ENCODE data around the gene DNAJC13. TPM values are rescaled to one million over a fixed set of nuclear protein-coding genes. Genes with fewer than 3 reads are reported as not detected.
"Not testable (repeated sequence)": the region's sequence is repeated elsewhere in the genome, so short reads cannot be mapped to it uniquely, and the experiment has no call there.

The DNAJC13 gene
- total RNA-seq, 1 experiment from 2014 or later = 43.2 TPM

DNA sequence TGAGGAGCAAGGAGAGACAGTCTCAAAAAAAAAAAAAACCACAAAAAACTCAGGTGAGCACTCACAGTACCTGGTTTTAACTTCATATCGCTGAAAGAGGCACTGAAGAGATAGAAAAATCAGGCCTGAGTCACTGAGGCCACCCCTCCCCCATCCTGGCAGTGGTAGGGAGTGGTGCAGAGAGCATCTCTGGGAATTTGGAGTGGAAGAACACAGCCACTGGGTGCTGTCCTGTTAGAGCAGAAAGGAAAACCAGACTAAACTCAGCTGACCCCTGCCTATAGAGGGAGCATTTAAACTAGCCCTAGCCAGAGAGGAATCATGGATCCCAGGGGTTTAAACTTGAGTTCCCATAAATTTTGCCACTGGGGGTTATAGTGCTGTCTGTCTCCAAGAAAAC lies 22.2 kb upstream of the DNAJC13 start:
- no peak for DNase-seq (ENCODE audit: low read depth in 1 of 2, low spot score in 2 of 2)
- no peaks in the 10 kb centered on the region for H3K4me1 ChIP-seq (replicated peaks)
- no peaks in the 10 kb centered on the region for H3K36me3 ChIP-seq
- H3K9me3 ChIP-seq (replicated peaks) = no peaks in the 10 kb centered on the region
- no peak overlapping the region for H3K4me3 ChIP-seq
- H3K27me3 ChIP-seq (replicated peaks) = no peaks in the 10 kb centered on the region
- H3K27ac ChIP-seq = no peak overlapping the region

DNA sequence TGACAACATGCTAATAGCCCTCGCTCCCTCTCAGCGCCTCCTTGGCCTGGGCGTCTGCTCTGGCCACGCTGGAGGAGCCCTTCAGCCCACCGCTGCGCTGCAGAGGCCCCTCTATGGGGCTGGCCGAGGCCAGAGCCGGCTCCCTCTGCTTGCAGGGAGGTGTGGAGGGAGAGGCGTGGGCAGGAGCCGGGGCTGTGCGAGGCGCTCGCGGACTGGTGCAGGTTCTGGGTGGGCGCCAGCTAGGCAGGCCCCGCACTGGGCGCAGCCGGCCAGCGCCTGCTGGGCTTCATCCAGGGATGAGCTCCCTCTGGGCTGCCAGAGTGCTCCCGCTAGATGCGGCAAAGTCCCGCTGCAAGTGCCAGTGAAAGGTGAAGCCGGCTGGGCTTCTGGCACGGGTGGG lies 21.0 kb upstream of the DNAJC13 start:
- Histone ChIP-seq H3K4me1 (replicated peaks) (no peaks in the 10 kb centered on the region), H3K9me3 (replicated peaks) (no peaks in the 10 kb centered on the region), H3K27ac (no peak overlapping the region), H3K27me3 (replicated peaks) (no peaks in the 10 kb centered on the region), H3K4me3 (no peak overlapping the region), H3K36me3 (no peaks in the 10 kb centered on the region)
- DNase-seq (ENCODE audit: low read depth in 1 of 2, low spot score in 2 of 2) = no peak

DNA sequence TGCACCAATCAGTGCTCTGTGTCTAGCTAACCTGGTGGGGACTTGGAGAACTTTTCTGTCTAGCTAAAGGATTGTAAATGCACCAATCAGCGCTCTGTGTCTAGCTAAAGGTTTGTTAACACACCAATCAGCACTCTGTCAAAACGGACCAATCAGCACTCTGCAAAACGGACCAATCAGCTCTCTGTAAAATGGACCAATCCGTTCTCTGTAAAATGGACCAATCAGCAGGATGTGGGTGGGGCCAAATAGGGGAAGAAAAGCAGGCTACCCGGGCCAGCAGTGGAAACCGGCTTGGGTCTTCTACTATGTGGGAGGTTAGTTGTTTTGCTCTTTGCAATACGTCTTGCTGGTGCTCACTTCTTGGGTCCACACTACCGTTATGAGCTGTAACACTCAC lies 20.5 kb upstream of the DNAJC13 start:
- H3K27me3 ChIP-seq (replicated peaks); H3K9me3 ChIP-seq (replicated peaks); DNase-seq (ENCODE audit: low read depth in 1 of 2, low spot score in 2 of 2); H3K4me1 ChIP-seq (replicated peaks); H3K27ac ChIP-seq; H3K4me3 ChIP-seq; H3K36me3 ChIP-seq: not testable (repeated sequence)

DNA sequence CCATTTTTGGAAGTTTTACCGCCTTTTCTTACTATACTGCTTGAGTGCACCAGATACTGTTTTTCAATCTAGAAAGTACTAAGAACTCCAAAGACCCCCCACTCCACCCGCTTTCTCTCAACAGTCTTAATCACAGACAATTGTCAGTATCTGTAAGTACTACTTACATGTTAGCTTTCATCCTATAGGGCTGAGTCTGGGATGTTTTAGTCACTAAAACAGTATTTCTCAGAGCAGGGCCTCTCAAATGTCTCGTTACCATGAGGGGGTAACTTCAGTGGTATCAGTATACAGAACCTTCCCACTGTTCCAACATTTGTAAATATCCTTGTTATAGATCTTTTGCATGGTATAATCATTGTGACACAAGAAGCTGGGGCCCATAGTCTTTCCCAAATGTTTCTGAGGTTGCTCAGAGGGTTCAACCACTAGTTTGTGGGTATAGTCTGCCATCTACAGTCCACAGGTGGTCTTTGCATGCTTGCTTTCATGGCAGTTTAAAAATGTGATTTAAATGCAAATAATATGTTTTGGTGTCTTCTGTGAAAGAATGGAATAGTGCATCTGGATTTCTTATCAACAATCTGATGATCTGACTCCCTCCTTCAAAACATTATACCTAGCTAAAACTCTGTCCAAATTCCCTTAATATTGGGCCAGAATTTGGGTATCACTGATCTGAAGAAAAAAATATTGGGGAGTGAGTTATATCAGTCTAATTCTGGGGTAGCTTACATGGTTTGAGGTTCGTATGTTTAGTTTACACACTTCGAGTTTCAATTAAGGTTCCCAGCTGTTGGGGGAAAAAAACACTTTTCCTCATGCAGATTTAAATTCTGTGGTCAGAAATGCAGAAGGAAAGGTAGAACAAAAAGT lies 18.0 kb upstream of the DNAJC13 start:
- no peaks in the 10 kb centered on the region for H3K36me3 ChIP-seq
- no peaks in the 10 kb centered on the region for H3K9me3 ChIP-seq (replicated peaks)
- H3K27ac ChIP-seq = no peak overlapping the region
- H3K4me3 ChIP-seq = no peak overlapping the region
- no peaks in the 10 kb centered on the region for H3K4me1 ChIP-seq (replicated peaks)
- no peaks in the 10 kb centered on the region for H3K27me3 ChIP-seq (replicated peaks)
- DNase-seq (ENCODE audit: low read depth in 1 of 2, low spot score in 2 of 2) = peak in 1 of 2 experiments; percentile 34

DNA sequence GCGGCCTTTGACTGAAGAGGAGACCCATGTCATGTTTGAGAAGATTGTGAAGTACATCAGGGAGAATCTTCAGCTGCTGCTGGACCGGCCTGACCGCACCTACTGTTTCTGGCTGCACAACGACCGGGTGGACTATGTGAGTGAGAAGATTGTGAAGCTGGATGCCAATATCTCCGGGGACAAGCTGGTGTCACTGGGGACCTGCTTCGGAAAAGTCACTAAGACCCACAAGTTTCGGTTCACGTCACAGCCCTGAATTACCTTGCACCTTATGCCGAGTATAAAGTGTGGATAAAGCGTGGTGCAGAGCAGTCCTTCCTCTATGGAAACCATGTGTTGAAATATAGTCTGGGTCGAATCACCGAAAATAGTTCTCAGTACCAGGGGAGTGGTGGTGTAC lies 16.0 kb upstream of the DNAJC13 start:
- no peaks in the 10 kb centered on the region for H3K9me3 ChIP-seq (replicated peaks)
- H3K27ac ChIP-seq = no peak overlapping the region
- DNase-seq (ENCODE audit: low read depth in 1 of 2, low spot score in 2 of 2) = no peak
- H3K27me3 ChIP-seq (replicated peaks) = no peaks in the 10 kb centered on the region
- no peaks in the 10 kb centered on the region for H3K4me1 ChIP-seq (replicated peaks)
- H3K4me3 ChIP-seq = no peak overlapping the region
- H3K36me3 ChIP-seq = no peaks in the 10 kb centered on the region

DNA sequence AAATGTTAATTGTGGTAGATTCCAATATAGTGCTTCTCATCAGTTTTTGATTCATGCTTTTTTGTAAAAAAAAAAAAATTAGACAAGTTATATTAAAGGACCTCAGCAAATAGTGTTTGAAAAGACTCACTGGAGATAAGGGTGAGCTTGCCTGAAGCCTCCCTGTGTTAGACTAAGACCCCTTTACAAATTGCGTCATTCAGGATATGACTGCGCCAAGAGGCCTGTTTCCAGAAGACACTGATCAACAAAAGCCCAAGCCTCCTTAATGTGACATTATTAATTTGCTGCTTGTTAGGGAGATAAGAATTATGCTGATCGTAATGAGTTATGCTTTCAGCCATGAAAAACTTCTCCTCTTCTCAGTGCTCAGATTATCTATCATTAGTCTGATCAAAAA lies 13.0 kb upstream of the DNAJC13 start:
- Histone ChIP-seq H3K9me3 (replicated peaks) (no peaks in the 10 kb centered on the region), H3K27ac (no peak overlapping the region), H3K4me3 (no peak overlapping the region), H3K4me1 (replicated peaks) (no peaks in the 10 kb centered on the region), H3K27me3 (replicated peaks) (no peaks in the 10 kb centered on the region), H3K36me3 (no peaks in the 10 kb centered on the region)
- no peak for DNase-seq (ENCODE audit: low read depth in 1 of 2, low spot score in 2 of 2)

DNA sequence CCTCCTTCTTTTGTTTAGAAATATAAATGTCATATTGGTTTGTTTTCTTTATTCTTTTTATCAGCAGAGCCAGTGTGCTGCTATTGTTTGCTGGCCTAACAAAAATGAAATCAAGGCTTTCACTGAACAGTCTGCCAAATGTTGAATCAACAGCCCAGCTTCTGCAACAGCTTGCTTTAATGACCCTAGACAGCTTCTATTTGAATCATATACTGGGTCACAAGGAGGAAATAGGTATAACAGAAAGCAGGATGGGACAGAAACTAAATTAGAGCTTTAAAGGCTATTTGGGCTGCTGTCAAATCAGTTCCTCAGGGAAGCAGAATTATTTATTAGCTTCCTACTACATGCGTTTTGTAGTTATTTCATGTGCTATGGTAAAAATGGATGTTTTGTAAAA lies 12.1 kb upstream of the DNAJC13 start:
- Histone ChIP-seq H3K4me1 (replicated peaks) (no peaks in the 10 kb centered on the region), H3K27ac (no peak overlapping the region), H3K9me3 (replicated peaks) (no peaks in the 10 kb centered on the region), H3K36me3 (no peaks in the 10 kb centered on the region), H3K4me3 (no peak overlapping the region), H3K27me3 (replicated peaks) (no peaks in the 10 kb centered on the region)
- DNase-seq (ENCODE audit: low read depth in 1 of 2, low spot score in 2 of 2) = no peak

DNA sequence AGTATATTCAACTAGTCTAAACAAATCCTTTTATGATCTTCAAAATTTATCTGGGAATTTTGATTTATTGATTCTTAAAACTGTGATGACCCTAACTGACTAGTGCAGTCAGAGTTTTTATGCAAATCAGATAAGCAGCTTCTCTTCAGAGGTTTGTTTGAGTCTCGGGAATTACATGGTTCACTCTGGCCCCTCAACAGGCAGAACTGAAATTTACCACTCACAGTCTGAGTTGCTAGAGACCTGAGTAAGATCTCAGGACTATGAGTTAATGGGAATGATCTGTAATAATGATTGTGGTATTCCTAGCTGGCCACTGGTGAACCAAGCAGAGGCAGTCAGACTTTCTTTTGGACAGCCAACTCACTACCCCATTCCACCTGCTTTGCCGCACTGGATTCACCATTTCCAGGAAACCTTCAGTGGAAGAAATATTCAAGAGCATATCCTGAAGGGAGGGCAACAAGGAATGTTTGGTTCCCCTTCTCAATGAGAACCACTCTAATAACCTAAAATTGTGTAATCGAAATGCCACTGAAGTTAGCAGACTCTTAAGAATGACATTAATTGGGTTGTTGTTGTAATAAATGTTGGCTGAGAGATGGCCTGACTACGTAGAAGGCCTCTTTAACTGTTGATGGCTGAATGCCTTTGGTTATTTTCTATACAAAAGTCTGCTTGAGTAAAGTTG lies 11.5 kb upstream of the DNAJC13 start:
- Histone ChIP-seq H3K9me3 (replicated peaks) (no peaks in the 10 kb centered on the region), H3K4me1 (replicated peaks) (no peaks in the 10 kb centered on the region), H3K27me3 (replicated peaks) (no peaks in the 10 kb centered on the region), H3K27ac (no peak overlapping the region), H3K36me3 (no peaks in the 10 kb centered on the region), H3K4me3 (no peak overlapping the region)
- DNase-seq (ENCODE audit: low read depth in 1 of 2, low spot score in 2 of 2) = no peak

DNA sequence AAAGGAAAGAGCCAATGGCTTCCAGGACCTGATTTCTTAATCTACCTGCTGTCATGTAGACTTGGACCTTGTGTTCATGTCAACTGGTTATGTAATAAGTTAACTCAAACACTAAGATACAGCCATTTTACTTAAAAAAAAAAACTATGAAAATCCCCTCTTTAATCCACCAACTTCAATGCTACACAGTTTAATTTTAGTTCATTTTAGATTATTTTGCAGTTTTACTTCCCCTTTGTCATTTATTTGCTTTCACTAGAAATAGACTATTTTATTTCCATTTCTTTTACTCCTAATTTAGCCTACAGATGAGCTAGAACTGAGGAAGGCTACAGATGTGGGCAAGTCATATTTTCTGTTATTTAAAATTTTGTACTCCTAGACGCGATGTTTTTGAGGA lies 10.7 kb upstream of the DNAJC13 start:
- Histone ChIP-seq H3K27ac (no peak overlapping the region), H3K36me3 (no peaks in the 10 kb centered on the region), H3K4me3 (no peak overlapping the region), H3K27me3 (replicated peaks) (no peaks in the 10 kb centered on the region), H3K4me1 (replicated peaks) (no peaks in the 10 kb centered on the region), H3K9me3 (replicated peaks) (no peaks in the 10 kb centered on the region)
- no peak for DNase-seq (ENCODE audit: low read depth in 1 of 2, low spot score in 2 of 2)

DNA sequence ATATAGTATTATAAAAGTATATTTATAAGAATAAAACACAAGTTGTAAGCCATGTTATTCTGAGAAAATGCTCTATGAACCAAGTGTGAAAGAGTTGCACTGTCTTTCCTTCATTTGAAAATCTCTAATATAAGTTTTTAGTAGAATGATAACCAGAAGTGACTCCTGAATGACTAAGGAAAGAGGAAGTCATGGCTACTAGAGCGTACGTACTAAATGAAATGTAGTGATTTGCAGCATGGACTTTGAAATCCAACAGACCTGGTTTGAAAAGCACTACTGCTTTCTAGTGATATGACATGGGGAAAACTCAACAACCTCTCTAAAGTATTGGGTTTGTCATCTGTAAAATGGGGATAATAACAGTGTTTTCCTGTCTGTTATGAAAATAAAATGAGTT lies 10.3 kb upstream of the DNAJC13 start:
- no peaks in the 10 kb centered on the region for H3K9me3 ChIP-seq (replicated peaks)
- no peaks in the 10 kb centered on the region for H3K27me3 ChIP-seq (replicated peaks)
- no peak overlapping the region for H3K4me3 ChIP-seq
- no peaks in the 10 kb centered on the region for H3K36me3 ChIP-seq
- no peak overlapping the region for H3K27ac ChIP-seq
- DNase-seq (ENCODE audit: low read depth in 1 of 2, low spot score in 2 of 2) = no peak
- no peaks in the 10 kb centered on the region for H3K4me1 ChIP-seq (replicated peaks)

DNA sequence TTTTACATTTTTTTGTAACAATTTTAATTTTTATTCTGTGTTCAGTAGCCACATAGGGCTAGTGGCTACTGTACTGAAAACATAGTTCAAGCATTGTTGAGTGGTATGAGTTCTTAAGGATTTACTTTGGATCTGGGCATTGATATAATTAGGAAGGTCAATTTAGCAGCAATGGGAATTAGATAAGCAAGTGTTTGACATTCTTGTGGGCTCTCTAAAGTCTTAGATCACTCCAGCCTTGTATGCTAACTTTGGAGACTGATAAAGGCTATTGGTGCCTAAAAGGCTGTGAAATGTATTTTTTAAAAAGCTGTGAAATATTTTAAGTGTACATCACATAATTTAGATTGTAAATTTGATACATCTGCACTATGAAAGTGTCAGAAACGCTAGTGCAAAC lies 2.5 kb upstream of the DNAJC13 start:
- Histone ChIP-seq H3K4me3 (no peak overlapping the region), H3K27ac (no peak overlapping the region), H3K9me3 (replicated peaks) (no peaks in the 10 kb centered on the region), H3K36me3 (peaks cover 10% of the 10 kb centered on the region), H3K27me3 (replicated peaks) (no peaks in the 10 kb centered on the region), H3K4me1 (replicated peaks) (peaks cover 4% of the 10 kb centered on the region)
- DNase-seq (ENCODE audit: low read depth in 1 of 2, low spot score in 2 of 2) = no peak

DNA sequence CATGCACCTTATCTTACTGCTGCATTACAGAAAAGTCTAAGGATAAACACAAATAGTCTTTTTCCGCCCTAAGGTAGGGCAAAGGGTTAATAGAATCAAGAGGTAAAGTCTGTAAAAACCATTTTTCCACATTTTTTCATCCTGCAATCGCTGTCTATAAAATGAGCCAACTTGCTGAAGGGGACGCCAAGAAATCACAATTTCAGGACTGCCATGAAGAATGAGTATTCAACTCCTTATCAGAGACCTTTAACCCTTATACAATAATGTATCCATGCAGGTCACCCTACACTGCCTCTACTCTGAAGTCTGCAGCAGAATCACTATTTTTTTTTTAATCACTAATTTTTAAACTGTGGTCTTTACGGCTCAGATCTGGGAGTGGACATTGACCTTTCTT lies 1.1 kb upstream of the DNAJC13 start:
- no peaks in the 10 kb centered on the region for H3K27me3 ChIP-seq (replicated peaks)
- H3K4me3 ChIP-seq = no peak overlapping the region
- H3K27ac ChIP-seq = no peak overlapping the region
- no peaks in the 10 kb centered on the region for H3K9me3 ChIP-seq (replicated peaks)
- H3K4me1 ChIP-seq (replicated peaks) = peaks cover 11% of the 10 kb centered on the region
- no peak for DNase-seq (ENCODE audit: low read depth in 1 of 2, low spot score in 2 of 2)
- peaks cover 18% of the 10 kb centered on the region for H3K36me3 ChIP-seq

DNA sequence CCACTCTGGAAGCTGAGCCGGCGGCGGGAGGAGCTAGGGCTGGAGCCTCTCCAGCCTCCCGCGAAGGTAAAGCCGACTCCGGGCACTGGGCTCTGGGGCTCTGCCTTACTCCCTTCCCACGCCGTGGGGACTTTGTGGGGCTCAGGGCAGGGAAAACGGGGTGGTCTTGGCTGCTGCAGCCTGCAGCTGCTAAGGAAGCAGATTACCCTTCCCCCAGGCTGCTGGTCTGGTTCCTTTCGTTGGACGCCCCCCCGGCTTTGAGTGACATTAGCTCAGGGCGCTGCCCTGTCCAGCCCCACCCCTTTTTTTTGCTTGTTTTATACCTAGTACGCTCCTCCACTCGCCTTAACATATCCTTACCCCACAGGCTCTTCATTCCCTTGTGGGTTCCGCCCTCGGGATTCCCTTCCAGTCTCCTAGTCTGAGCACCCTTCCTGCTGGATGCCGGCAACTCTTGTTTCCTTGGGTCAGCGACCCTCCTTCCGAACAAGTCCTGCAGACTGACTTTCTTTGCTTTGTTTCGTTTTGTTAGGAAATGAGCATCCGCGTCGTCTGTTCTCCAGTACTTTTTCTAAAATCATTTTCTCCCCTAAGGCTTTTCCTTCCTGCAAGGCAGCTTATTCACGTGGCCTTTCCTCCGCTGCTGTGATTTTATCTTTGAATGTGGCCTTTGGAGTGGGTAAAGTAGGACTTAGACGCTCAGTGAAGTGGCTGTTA lies 551 bp downstream of the DNAJC13 start:
- Histone ChIP-seq H3K4me3 (peak overlapping the region; percentile 91), H3K27ac (peak overlapping the region; percentile 66), H3K4me1 (replicated peaks) (peaks cover 24% of the 10 kb centered on the region), H3K27me3 (replicated peaks) (no peaks in the 10 kb centered on the region), H3K36me3 (peaks cover 31% of the 10 kb centered on the region), H3K9me3 (replicated peaks) (no peaks in the 10 kb centered on the region)
- peak; percentile 81 to 85 for DNase-seq (ENCODE audit: low read depth in 1 of 2, low spot score in 2 of 2)

DNA sequence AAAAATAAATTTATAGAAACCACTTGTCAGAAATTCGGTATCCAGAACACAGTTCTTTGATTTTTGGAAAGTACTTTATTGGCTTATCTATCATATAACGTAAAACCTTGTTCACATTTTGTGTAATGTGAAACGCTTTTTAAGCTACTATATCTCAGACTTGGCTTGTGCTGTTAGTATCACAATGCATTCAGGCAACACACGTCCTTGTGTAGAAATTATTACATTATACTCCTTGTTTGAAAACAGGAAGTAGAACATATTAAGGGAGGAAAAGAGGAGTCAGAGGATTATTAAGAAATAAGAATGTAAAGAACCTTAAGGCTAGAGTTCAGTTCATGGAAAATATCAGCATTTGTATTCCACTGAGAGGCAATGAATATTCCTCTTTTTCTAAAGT lies 1.6 kb downstream of the DNAJC13 start:
- no peak for DNase-seq (ENCODE audit: low read depth in 1 of 2, low spot score in 2 of 2)
- H3K4me3 ChIP-seq = peak overlapping the region; percentile 91
- peaks cover 24% of the 10 kb centered on the region for H3K4me1 ChIP-seq (replicated peaks)
- no peak overlapping the region for H3K27ac ChIP-seq
- H3K36me3 ChIP-seq = peaks cover 32% of the 10 kb centered on the region
- H3K9me3 ChIP-seq (replicated peaks) = no peaks in the 10 kb centered on the region
- no peaks in the 10 kb centered on the region for H3K27me3 ChIP-seq (replicated peaks)

Measured in SJSA1 (cell line).